Brain microvascular endothelial cell (primary cell): ENCODE results near the gene MACROD2.

Source experiments
- DNase-seq: peaks from one replicate; pipeline ENCODE4 v3.0.0-alpha.2; 2020
- H3K27ac ChIP-seq: fragments of 250-450 bp; sonication (Bioruptor Pico); 2 replicates; pipeline ENCODE4 v1.5.1; 2020; ENCODE audit warnings: mild to moderate bottlenecking, moderate library complexity
- H3K27me3 ChIP-seq: fragments of 250-450 bp; sonication (Bioruptor Pico); replicated peaks from 2 replicates; pipeline ENCODE4 v1.5.1; 2020; ENCODE audit warnings: mild to moderate bottlenecking
- H3K36me3 ChIP-seq: fragments of 250-450 bp; sonication (Bioruptor Pico); replicated peaks from 2 replicates; pipeline ENCODE4 v1.5.1; 2020; ENCODE audit warnings: mild to moderate bottlenecking
- H3K4me3 ChIP-seq: 2 replicates; pipeline ENCODE4 v1.5.1; 2011; ENCODE audit warnings: low read depth, mild to moderate bottlenecking, control low read depth, low read length, moderate library complexity
- CTCF ChIP-seq: IDR thresholded peaks from 2 replicates; pipeline ENCODE4 v1.5.1; 2011; ENCODE audit warnings: low read depth, mild to moderate bottlenecking, moderate library complexity, low read length, control low read depth, inconsistent platforms; ENCODE audit errors: missing control alignments
- in situ Hi-C: cut with HindIII; loops from 2 replicates; pipeline ENCODE4 v1.10.0; 2017; ENCODE audit warnings: low sequenced_read_pairs, low pct_ligation_motif_present

MACROD2 gene

DNA sequence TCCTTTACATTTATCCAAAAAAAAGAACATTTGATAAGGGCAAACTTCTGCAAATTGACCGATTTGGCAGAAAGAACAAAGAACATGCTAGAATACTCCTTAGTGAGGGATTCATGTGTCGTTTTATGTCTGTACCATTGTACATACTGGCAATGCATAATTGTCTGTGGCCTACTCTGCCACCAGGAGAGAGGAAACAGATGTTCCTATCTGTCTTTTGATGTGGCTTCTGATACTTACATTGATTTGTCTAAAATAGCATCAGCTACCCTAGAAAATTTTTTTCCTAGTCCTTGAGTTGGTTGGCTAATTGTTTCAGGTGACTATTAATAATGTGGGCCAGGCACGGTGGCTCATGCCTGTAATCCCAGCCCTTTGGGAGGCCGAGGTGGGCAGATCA is 1923.8 kb downstream of the MACROD2 start:
- no peaks in the 10 kb centered on the region for H3K27me3 ChIP-seq
- H3K36me3 ChIP-seq, result no peaks in the 10 kb centered on the region
- no peak for TF ChIP-seq CTCF
- H3K4me3 ChIP-seq, result no peak overlapping the region
- no peak for DNase-seq
- no peak overlapping the region for H3K27ac ChIP-seq
- in situ Hi-C loops, result no loop called here

DNA sequence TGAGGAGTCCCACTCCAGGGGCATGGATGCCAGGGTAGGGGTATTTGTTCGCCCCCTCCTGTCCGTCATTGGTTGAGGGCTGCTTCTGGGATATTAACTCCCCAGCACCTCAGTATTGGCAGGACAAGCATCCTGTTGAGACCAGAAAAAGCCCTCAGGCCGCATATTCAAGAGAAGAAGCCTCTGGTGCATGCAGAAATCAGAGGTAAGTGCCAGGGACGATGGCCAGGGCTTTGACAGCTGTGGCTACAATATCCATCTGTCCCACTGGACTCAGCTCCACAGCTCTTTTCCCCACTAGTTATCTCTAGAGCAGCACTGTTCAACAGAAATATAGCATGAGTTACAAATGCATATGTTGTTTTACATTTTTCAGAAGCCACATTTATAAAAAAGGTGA is 1926.6 kb downstream of the MACROD2 start:
- Histone ChIP-seq H3K27ac (no peak overlapping the region), H3K36me3 (no peaks in the 10 kb centered on the region), H3K27me3 (no peaks in the 10 kb centered on the region), H3K4me3 (no peak overlapping the region)
- DNase-seq, result no peak
- in situ Hi-C loops, result no loop called here
- TF ChIP-seq CTCF, result no peak

DNA sequence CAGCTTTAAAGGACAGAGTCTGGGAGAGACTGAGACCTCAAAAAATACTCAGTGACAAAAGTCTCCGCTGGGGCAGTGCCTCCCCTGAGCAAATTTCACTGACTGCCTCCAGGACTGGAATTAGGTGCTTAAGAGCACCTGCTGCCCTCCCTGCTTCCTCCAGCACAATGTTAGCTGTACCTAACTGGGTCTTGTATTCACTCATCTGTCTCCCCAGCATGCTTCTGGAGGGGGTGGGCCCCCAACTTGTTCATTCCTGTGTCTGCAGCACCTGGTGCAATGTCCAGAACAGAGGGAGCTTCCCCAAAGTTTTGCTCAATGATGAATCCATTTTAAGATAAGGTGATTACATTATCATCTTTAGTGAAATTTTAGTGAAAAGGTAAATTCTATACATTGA is 1927.2 kb downstream of the MACROD2 start:
- no peak overlapping the region for H3K27ac ChIP-seq
- no peaks in the 10 kb centered on the region for H3K27me3 ChIP-seq
- no peaks in the 10 kb centered on the region for H3K36me3 ChIP-seq
- no peak for DNase-seq
- H3K4me3 ChIP-seq, result no peak overlapping the region
- in situ Hi-C loops, result no loop called here
- TF ChIP-seq CTCF, result no peak

DNA sequence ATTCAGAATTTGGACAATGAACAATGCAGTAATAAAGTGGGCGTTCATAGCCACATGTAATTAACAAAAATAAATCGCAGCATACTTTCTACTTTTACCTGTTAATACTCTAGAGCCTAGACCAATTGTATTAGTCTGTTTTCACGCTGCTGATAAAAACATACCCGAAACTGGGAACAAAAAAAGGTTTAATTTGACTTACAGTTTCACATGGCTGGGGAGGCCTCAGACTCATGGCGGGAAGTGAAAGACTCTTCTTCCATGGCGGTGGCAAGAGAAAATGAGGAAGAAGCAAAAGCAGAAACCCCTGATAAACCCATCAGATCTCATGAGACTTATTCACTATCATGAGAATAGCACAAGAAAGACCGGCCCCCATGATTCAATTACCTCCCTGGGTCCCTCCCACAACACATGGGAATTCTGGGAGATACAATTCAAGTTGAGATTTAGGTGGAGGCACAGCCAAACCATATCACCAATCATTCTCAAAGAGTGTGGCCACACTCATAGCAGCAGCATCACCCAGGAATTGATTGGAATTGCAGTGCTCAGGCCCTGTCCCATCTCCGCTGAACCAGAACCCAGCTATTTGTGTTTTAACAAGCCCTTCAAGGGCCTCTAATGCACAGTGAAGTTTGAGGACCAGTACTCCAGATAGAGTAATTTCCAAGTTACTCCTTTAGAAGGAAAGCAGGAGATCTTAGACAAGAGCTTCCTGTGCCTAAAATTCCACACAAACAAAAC is 1927.9 kb downstream of the MACROD2 start:
- no peak overlapping the region for H3K27ac ChIP-seq
- no peak for DNase-seq
- TF ChIP-seq CTCF, result no peak
- in situ Hi-C loops, result no loop called here
- no peak overlapping the region for H3K4me3 ChIP-seq
- no peaks in the 10 kb centered on the region for H3K27me3 ChIP-seq
- H3K36me3 ChIP-seq, result no peaks in the 10 kb centered on the region

DNA sequence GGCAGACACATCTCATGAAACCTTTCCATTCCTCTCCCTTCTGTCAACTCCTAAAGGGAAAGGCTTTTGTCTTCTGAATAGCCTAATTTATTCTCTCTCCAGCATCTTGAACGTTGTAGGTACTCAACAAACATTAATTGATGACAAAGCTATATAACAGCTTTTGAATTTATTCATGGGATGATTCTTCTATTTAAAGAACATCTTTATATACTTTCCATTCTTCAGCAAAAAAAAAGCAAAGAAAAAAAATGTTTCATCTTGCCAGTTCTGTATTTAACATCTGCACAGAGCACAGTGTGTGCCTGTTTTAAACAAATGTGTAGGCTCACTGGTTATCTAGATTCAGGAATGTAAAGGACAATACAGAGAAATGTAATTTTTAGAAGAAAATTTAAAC is 1929.2 kb downstream of the MACROD2 start:
- Histone ChIP-seq H3K27me3 (no peaks in the 10 kb centered on the region), H3K27ac (no peak overlapping the region), H3K4me3 (no peak overlapping the region), H3K36me3 (no peaks in the 10 kb centered on the region)
- no peak for DNase-seq
- TF ChIP-seq CTCF, result no peak
- in situ Hi-C loops, result no loop called here

- no peak for DNase-seq
- no peak overlapping the region for H3K27ac ChIP-seq
- in situ Hi-C loops, result no loop called here
- no peak for TF ChIP-seq CTCF
- H3K36me3 ChIP-seq, result no peaks in the 10 kb centered on the region
- H3K27me3 ChIP-seq, result no peaks in the 10 kb centered on the region
- no peak overlapping the region for H3K4me3 ChIP-seq
Observed at GRCh38 chr20:15925376-15925775, 1930.1 kb downstream of the MACROD2 start.
